K562 (cell line): ENCODE data around the gene COL6A2. TPM values are rescaled to one million over a fixed set of nuclear protein-coding genes. Genes with fewer than 3 reads are reported as not detected.
"Not testable (repeated sequence)": the region's sequence is repeated elsewhere in the genome, so short reads cannot be mapped to it uniquely, and the experiment has no call there.

Experiments
- ATAC-seq: fragments of 200-7000 bp; cut with Tn5 transposase; 3 replicates; pipeline ENCODE4 v1.9.1; 2020; ENCODE audit warnings: moderate library complexity
- BruUV-seq: library from RNA; stranded (reverse); fragments of 400-500 nt; replicated peaks from 2 replicates; lab custom pipeline; 2021; lab: Mats Ljungman, UMichigan
- CTCF ChIA-PET: fragments of 300-600 bp; formaldehyde crosslinking; extraction: SDS; loops from one replicate; lab custom pipeline; 2021; ENCODE audit warnings: low intra/inter-chr PET ratio; lab: Yijun Ruan, JAX
- POLR2A ChIA-PET: fragments of 300-600, 350-650 bp; sonication (Branson Sonifier 250); formaldehyde crosslinking; extraction: SDS; loops from one replicate; lab custom pipeline; 2021; ENCODE audit warnings: antibody characterized with exemption, inconsistent platforms; lab: Yijun Ruan, JAX
- DNase-seq, 4 experiments: peaks; one replicate each; pipeline versions ENCODE4 v3.0.0 to v3.0.0-alpha.2; 2011 to 2018; ENCODE audit warnings: low spot score in 3 of 4, mixed read lengths in 3 of 4; ENCODE audit errors: extremely low read depth in 1 of 4
- FAIRE-seq: peaks from 2 replicates; lab custom pipeline; 2011; peaks lifted over from hg19 to GRCh38; lab: Jason Lieb, UNC
- H2AFZ ChIP-seq: 2 replicates; pipeline ENCODE4 v1.6.0; 2011; ENCODE audit warnings: low read depth, low read length, control low read depth, inconsistent platforms
- H3K27ac ChIP-seq: fragments of 200-600 bp; 3 replicates; pipeline ENCODE4 v1.8.0; 2011; ENCODE audit warnings: low read depth, mild to moderate bottlenecking, control low read depth, inconsistent platforms, low read length, moderate library complexity, mixed read lengths; ENCODE audit errors: extremely low read depth
- H3K27me3 ChIP-seq, 2 experiments: fragments of 300-600 bp in 1 of 2; 2 replicates in 1 of 2; 3 replicates in 1 of 2; pipeline versions ENCODE4 v1.6.0 to v1.8.0; 2011; ENCODE audit warnings: inconsistent platforms in 2 of 2, low read length in 2 of 2, mild to moderate bottlenecking in 1 of 2, mixed read lengths in 1 of 2, moderate library complexity in 1 of 2; ENCODE audit not compliant: control insufficient read depth in 2 of 2, insufficient read depth in 2 of 2
- H3K36me3 ChIP-seq: fragments of 300-600 bp; 3 replicates; pipeline ENCODE4 v1.8.0; 2011; ENCODE audit warnings: mild to moderate bottlenecking, low read length, inconsistent platforms; ENCODE audit not compliant: control insufficient read depth, insufficient read depth
- H3K4me1 ChIP-seq, 2 experiments: fragments of 200-600 bp in 1 of 2; replicated peaks in 1 of 2; 2 replicates in 1 of 2; 3 replicates in 1 of 2; pipeline versions ENCODE4 v1.5.1 to v1.8.0; 2011; ENCODE audit warnings: inconsistent platforms in 2 of 2, low read length in 2 of 2, mild to moderate bottlenecking in 1 of 2, mixed read lengths in 1 of 2, moderate library complexity in 1 of 2; ENCODE audit not compliant: control insufficient read depth in 2 of 2, insufficient read depth in 2 of 2
- H3K4me2 ChIP-seq: 2 replicates; pipeline ENCODE4 v1.6.1; 2011; ENCODE audit warnings: low read length, control low read depth, inconsistent platforms, mixed read lengths; ENCODE audit not compliant: insufficient read depth
- H3K4me3 ChIP-seq: fragments of 200-600 bp; sonication (generic), shearing (Covaris generic); 2 replicates; pipeline ENCODE4 v1.5.1; 2016; ENCODE audit warnings: control low read depth, inconsistent platforms
- H3K79me2 ChIP-seq: fragments of 200-600 bp; 3 replicates; pipeline ENCODE4 v1.8.0; 2011; ENCODE audit warnings: low read length, inconsistent platforms; ENCODE audit not compliant: control insufficient read depth, insufficient read depth
- H3K9ac ChIP-seq, 2 experiments: 2 replicates each; pipeline versions ENCODE4 v1.6.0 to v1.6.1; 2011; ENCODE audit warnings: low read depth in 2 of 2, low read length in 2 of 2, control low read depth in 1 of 2, inconsistent platforms in 1 of 2, mild to moderate bottlenecking in 1 of 2, mixed read lengths in 1 of 2; ENCODE audit not compliant: insufficient read depth in 1 of 2
- H3K9me1 ChIP-seq: one replicate; pipeline ENCODE4 v1.6.0; 2011; ENCODE audit warnings: inconsistent platforms, mild to moderate bottlenecking, low read length, moderate library complexity; ENCODE audit not compliant: control insufficient read depth, insufficient read depth
- H3K9me3 ChIP-seq: replicated peaks from 2 replicates; pipeline ENCODE4 v1.5.1; 2011; ENCODE audit warnings: low read depth, low read length, inconsistent platforms; ENCODE audit not compliant: control insufficient read depth, insufficient read depth
- H4K20me1 ChIP-seq: replicated peaks from 2 replicates; pipeline ENCODE4 v1.6.1; 2011; ENCODE audit warnings: low read length, inconsistent platforms, mixed read lengths; ENCODE audit not compliant: control insufficient read depth, insufficient read depth
- CCNT2 ChIP-seq: IDR thresholded peaks from 2 replicates; pipeline ENCODE4 v1.6.1; 2011; ENCODE audit warnings: borderline replicate concordance, low read depth, mild to moderate bottlenecking, moderate library complexity, mixed read lengths, low read length; ENCODE audit not compliant: insufficient read length; ENCODE audit errors: extremely low read depth
- ESRRA ChIP-seq: fragments of 450-650 bp; IDR thresholded peaks from 2 replicates; pipeline ENCODE4 v1.6.1; 2014; ENCODE audit warnings: low read depth, mild to moderate bottlenecking, moderate library complexity, borderline replicate concordance
- RBM17 ChIP-seq: fragments of 200-400 bp; formaldehyde crosslinking; IDR thresholded peaks from 2 replicates; pipeline ENCODE4 v1.6.1; 2017; ENCODE audit warnings: low read depth, mild to moderate bottlenecking, low read length, borderline replicate concordance
- TGIF2 ChIP-seq: sonication (generic); formaldehyde crosslinking; IDR thresholded peaks from 2 replicates; pipeline ENCODE4 v1.8.1; 2022; ENCODE audit warnings: mild to moderate bottlenecking, missing genetic modification reagents, moderate library complexity
- ZNF232 ChIP-seq: sonication (generic); formaldehyde crosslinking; IDR thresholded peaks from 2 replicates; pipeline ENCODE4 v1.8.0; 2022; ENCODE audit warnings: mild to moderate bottlenecking, missing genetic modification reagents
- WGBS: fragments of 100-300 bp; shearing (Covaris generic); methylation state at CpG from one replicate; pipeline ENCODE4 v1.1.6; 2016; ENCODE audit warnings: low coverage, mixed read lengths; ENCODE audit not compliant: insufficient coverage; ENCODE audit errors: missing lambda C conversion rate; 5-methylcytosine and 5-hydroxymethylcytosine counted together
- in situ Hi-C: fragments of 300-500 bp; cut with MboI; formaldehyde crosslinking; loops from 4 replicates; pipeline ENCODE4 v1.15.0; 2018; ENCODE audit warnings: inconsistent platforms, mixed read lengths
- intact Hi-C: fragments of 100-400 bp; cut with micrococcal nuclease; formaldehyde crosslinking; loops from 2 replicates; pipeline ENCODE4 v1.14.2; 2022
- polyA plus RNA-seq, 8 experiments: library from polyadenylated mRNA; depleted of rRNA in 4 of 8; stranded (reverse) in 5 of 8; unstranded in 3 of 8; fragments of >200 nt; fragmentation: Nextera tagmentation in 2 of 8; fragmentation: Illumina TruSeq in 1 of 8; extraction: Ambion mirVana in 2 of 8; extraction: Trizol in 1 of 8; gene quantifications; 2 replicates each; pipeline versions ENCODE4 v1.2.1 to v1.2.3, GENCODE V29; 2011 to 2014; ENCODE audit warnings: inconsistent platforms in 1 of 8, missing spikeins in 1 of 8
- total RNA-seq, 7 experiments: library from RNA; depleted of rRNA in 6 of 7; stranded (reverse); fragments of >200 nt in 6 of 7; fragmentation: Illumina TruSeq in 2 of 7; extraction: Trizol in 2 of 7; gene quantifications; 2 replicates each; pipeline versions ENCODE4 v1.2.1 to v1.2.3, GENCODE V29; 2011 to 2021; ENCODE audit warnings: low replicate concordance in 1 of 7
- TF ChIP-seq, protein P1 (sequence below): sonication (generic); formaldehyde crosslinking; IDR thresholded peaks from 2 replicates; pipeline ENCODE4 v1.8.1; 2023; ENCODE audit warnings: missing genetic modification reagents, mild to moderate bottlenecking, borderline replicate concordance

COL6A2 gene
- total and polyA plus RNA-seq, 9 of the 15 experiments (the other 6 are each of a cell fraction or from before 2014, with no cell fraction given): 0.07 to 1.1 (median 0.24) TPM; not detected in 3

DNA sequence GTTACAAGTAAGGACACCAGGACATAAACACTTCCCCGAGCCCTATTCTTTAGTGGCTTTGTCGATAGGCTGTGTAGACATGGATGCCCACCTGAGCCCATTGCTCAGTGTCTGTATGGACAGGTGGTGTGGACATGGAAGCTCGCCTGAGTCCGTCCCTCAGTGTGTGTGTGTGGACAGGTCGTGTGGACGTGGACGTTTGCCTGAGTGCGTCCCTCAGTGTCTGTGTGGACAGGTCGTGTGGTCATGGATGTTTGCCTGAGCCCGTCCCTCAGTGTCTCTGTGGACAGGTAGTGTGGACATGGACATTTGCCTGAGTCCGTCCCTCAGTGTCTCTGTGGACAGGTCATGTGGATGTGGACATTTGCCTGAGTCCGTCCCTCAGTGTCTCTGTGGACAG is 38.7 kb upstream of the COL6A2 start:
- Histone ChIP-seq H3K4me1 (peaks cover 0 to 16% of the 10 kb centered on the region in 2 experiments; a peak in 1 of 5 replicates), H3K9me1 (no peaks in the 10 kb centered on the region), H3K27me3 (peaks cover 4 to 6% of the 10 kb centered on the region in 2 experiments; a peak in 2 of 5 replicates), H3K36me3 (no peaks in the 10 kb centered on the region), H3K4me3 (no peak overlapping the region), H3K9me3 (peaks cover 2% of the 10 kb centered on the region; the same call in 1 of the 2 replicates), H2AFZ (no peak overlapping the region), H4K20me1 (no peaks in the 10 kb centered on the region)
- ChIA-PET POLR2A (interaction anchor here (0.6 kb wide), 1 partner anchor 12 kb away, joined by 3 read pairs; no protein-coding TSS in a partner anchor), CTCF (no interaction called here)
- ATAC-seq (no peak), FAIRE-seq (no peak), DNase-seq (no peak)
- intact Hi-C loops: no loop called here
- WGBS: 3% methylated on average over 12 of the region's 12 CpGs
- in situ Hi-C loops: no loop called here
- no TSS peak for BruUV-seq
- TF ChIP-seq ZNF232 (CRISPR knock-in tag) (no peak), RBM17 (no peak), TGIF2 (CRISPR knock-in tag) (no peak), CCNT2 (no peak), ESRRA (no peak)
- TF ChIP-seq, protein P1, sequence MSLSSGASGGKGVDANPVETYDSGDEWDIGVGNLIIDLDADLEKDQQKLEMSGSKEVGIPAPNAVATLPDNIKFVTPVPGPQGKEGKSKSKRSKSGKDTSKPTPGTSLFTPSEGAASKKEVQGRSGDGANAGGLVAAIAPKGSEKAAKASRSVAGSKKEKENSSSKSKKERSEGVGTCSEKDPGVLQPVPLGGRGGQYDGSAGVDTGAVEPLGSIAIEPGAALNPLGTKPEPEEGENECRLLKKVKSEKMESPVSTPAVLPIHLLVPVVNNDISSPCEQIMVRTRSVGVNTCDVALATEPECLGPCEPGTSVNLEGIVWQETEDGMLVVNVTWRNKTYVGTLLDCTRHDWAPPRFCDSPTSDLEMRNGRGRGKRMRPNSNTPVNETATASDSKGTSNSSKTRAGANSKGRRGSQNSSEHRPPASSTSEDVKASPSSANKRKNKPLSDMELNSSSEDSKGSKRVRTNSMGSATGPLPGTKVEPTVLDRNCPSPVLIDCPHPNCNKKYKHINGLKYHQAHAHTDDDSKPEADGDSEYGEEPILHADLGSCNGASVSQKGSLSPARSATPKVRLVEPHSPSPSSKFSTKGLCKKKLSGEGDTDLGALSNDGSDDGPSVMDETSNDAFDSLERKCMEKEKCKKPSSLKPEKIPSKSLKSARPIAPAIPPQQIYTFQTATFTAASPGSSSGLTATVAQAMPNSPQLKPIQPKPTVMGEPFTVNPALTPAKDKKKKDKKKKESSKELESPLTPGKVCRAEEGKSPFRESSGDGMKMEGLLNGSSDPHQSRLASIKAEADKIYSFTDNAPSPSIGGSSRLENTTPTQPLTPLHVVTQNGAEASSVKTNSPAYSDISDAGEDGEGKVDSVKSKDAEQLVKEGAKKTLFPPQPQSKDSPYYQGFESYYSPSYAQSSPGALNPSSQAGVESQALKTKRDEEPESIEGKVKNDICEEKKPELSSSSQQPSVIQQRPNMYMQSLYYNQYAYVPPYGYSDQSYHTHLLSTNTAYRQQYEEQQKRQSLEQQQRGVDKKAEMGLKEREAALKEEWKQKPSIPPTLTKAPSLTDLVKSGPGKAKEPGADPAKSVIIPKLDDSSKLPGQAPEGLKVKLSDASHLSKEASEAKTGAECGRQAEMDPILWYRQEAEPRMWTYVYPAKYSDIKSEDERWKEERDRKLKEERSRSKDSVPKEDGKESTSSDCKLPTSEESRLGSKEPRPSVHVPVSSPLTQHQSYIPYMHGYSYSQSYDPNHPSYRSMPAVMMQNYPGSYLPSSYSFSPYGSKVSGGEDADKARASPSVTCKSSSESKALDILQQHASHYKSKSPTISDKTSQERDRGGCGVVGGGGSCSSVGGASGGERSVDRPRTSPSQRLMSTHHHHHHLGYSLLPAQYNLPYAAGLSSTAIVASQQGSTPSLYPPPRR: no peak
- TF ChIP-seq, all 486 proteins: peak for 0
- no peak overlapping the region for H3K27ac ChIP-seq
- no peaks in the 10 kb centered on the region for H3K79me2 ChIP-seq
- H3K4me2 ChIP-seq: no peak overlapping the region
- H3K9ac ChIP-seq: no peak overlapping the region

DNA sequence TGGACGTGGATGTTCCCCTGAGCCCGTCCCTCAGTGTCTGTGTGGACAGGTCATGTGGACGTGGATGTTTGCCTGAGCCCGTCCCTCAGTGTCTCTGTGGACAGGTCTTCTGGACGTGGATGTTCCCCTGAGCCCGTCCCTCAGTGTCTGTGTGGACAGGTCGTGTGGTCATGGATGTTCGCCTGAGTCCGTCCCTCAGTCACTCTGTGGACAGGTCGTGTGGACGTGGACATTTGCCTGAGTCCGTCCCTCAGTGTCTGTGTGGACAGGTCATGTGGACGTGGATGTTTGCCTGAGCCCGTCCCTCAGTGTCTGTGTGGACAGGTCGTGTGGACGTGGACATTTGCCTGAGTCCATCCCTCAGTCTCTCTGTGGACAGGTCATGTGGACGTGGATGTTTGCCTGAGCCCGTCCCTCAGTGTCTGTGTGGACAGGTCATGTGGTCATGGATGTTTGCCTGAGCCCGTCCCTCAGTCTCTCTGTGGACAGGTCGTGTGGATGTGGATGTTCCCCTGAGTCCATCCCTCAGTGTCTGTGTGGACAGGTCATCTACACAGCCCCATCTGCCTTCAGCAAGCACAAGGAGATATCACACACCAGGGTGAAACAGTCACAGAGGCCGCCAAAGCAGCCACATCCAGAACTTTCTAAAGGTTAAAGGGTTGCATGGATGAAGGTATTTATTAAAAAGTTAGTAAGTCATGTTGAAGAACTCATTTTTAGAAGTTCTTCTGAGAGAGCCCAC is 38.0 kb upstream of the COL6A2 start:
- BruUV-seq, H3K27me3 ChIP-seq, H3K36me3 ChIP-seq, H2AFZ ChIP-seq, H4K20me1 ChIP-seq, FAIRE-seq, CTCF ChIA-PET, H3K9me1 ChIP-seq, H3K79me2 ChIP-seq, DNase-seq, H3K9me3 ChIP-seq, in situ Hi-C loops, H3K4me2 ChIP-seq, H3K27ac ChIP-seq, intact Hi-C loops, ATAC-seq, H3K4me3 ChIP-seq, H3K9ac ChIP-seq: not testable (repeated sequence)
- POLR2A ChIA-PET: interaction anchor here (0.6 to 0.7 kb wide), 2 partner anchors 12 to 610 kb away, joined by 3 read pairs; no protein-coding TSS in a partner anchor
- WGBS: under 1% methylated on average over 19 of the region's 21 CpGs
- peaks cover 0 to 18% of the 10 kb centered on the region in 2 experiments; a peak in 1 of 5 replicates for H3K4me1 ChIP-seq
